NCI-H446 (cell line): Measurements from ENCODE around the gene NIT2.

ENCODE experiments used
- DNase-seq, 2 experiments: peaks; one replicate each; lab custom pipeline; 2025; lab: John Stamatoyannopoulos, UW

Gene NIT2

DNA sequence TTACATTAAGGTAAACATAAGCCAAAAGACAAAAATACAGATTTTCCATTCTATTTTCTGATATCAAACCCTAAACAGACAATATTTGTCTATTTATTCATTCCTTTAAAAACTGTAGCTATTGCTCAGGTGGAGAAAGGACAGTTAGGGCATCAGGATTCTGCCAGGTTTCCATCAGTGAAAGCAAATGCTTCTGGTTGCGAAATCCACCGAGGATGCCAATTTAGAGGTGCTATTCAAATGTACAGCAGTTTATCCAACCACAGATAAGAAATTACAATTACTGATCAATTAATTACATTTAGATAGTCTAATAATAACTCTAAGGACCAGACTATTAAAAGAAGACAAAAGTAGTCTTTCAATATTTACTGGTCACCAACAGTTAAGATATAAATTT, 62.4 kb downstream of the NIT2 start:
- no peak for DNase-seq

DNA sequence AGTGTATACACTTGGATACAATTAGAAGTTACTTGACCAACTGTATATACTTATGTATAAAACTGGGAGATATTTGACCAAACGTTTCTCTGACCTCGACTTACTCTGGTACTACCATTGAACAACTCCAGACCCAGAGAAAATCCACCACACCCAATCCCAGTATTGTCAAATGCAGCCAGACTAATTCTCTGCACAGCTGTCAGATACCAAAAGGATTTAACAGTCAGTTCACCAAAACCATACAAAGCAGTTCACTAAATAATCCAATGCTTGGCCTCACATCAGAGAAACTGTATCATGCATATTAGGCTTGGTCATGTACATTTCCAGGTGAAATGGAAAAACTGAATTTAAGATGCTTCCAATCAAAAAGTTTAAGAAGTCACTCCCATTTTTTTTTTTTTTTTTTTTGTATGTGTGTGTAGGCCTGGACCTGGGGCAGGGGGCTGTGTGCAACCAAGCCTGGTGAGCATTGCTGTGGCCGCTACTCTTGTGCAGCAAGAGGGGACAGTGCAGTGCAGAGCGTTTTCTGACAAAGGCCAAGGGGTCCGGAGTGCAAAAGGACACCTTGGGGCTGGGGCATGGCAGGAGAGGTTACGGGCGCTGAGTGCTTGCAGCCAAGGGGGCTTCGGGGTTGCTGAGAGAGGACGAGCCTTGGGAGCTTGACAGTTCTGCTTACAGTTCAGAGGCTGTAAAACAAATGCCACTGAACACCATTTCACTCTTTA, 64.9 kb downstream of the NIT2 start:
- DNase-seq = no peak

DNA sequence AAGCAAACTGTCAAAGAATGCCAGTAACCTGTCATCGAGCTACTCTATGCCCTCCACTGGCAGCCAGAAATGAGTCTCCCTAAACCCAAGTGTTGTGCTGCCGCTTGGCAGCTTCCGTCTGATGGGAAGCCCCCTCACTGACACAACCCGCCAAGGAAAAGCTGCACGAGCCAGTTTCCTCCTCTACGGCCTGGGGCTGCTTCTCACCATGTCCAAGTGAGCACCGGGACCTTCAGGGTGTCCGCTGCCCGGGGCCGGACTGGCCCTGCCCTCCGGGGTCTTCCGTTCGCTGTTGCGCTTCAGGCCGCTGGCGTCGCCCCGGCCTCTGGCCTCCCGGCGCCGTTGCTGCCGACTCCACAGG, 65.8 kb downstream of the NIT2 start:
- DNase-seq = no peak

DNA sequence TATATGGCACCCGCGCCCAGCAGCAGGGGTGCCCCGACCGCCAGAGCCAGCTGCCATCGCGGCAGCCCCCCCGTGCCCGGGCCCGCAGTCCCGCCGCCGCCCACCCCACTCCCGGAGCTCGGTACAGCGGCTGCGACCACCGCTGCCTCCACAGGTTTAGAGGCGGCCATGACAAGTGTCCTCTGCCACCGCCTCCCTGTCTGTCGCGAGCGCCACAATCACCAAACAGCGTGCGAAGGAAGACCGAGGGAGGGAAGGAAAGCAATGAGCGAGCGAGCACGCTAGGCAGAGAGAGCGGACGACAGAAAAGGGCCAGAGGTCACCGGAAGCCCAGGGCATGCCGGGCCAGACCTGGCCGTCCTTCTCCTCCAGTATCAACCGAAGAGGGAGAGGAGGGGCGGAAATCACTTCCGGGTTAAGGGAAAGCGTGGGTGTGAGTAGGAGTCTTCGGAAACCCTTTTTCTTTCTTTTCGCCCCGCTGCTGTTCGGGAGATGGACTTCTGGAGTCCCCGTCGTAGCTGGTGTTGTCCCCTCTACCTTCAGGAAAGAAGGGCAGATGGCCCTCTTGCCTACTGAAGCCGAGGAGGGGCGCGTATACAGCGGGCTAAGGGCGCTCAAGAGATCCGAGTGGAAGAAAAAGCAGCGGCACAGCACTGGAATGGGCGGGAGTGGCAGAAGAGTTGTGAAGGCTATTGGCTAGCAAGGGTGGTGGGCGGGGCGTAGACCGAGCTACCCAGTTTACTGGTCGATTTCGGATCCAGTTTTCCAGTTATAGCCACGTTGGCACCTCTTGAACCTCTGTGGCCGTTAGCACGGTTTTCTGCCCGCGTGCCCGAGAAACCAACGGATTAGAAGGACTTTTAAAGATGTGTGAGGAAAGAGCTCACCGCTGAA, 66.5 kb downstream of the NIT2 start, which contains the start of the genes LNP1 and TOMM70:
LNP1 (plus strand) TSS at position 760 of the 894 bp plus-strand sequence. CDS start 28,191 bp downstream, outside the sequence.
TOMM70 (minus strand) TSS at position 310 of the 894 bp plus-strand sequence; CDS start at position 170, 140 bp downstream.
- DNase-seq = peak; percentile 94 to 97

DNA sequence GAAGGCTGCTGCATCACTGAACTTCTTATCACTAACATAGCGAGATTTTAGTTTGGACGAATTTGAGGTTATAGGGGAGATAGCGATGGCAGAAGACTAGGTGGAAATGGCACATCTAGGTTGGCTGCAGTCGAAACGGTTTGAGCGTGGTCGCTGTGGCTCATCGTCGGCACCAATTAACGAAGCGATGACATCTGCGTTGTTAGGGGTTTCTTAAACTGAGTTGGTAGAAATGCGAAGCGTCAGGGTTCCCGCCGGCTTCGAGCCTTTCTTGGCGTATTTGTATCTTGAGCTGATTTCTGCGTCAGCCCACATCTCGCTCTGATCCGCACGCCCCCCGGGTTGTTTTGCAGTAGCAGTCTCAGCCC, 67.1 kb downstream of the NIT2 start:
- DNase-seq = peak; percentile 63 to 64

DNA sequence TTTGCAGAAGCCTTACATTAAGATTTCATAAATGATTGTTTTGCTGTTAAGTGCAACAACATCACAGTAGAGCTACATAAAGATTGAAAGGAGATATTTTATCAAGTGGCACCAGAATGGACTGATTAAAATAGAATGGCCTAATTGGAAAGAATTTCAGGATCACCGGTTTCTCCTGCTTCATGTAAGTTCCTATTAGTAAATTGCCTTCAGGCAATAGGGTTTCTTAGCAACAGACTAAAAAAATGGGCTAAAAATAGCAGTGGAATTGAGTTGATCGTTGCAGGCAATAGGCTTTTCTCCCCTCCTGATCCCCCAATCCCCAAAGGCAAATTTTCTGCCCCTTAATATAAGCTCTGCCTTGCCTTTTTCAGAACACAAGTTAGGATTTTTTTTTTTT, 67.7 kb downstream of the NIT2 start:
- peak; percentile 38 to 41 for DNase-seq

DNA sequence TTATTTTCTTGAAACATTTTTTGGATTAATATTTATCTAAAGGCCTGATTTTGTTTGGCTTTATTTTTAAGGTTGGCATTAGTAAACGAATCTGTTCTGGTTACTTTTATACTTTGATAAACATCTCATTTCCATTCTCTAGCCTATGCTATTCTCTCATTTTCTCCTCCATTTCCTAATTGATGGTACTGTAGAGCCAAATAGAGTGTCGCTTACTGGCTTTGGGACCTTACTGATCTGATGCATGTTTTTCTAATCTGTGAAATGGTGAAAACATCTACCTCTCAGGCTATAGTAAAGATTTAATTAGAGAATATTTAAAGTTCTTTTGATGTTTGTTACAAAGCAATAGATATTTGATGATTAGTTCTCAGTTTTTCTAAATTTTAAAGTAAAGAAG, 68.3 kb downstream of the NIT2 start:
- no peak for DNase-seq

DNA sequence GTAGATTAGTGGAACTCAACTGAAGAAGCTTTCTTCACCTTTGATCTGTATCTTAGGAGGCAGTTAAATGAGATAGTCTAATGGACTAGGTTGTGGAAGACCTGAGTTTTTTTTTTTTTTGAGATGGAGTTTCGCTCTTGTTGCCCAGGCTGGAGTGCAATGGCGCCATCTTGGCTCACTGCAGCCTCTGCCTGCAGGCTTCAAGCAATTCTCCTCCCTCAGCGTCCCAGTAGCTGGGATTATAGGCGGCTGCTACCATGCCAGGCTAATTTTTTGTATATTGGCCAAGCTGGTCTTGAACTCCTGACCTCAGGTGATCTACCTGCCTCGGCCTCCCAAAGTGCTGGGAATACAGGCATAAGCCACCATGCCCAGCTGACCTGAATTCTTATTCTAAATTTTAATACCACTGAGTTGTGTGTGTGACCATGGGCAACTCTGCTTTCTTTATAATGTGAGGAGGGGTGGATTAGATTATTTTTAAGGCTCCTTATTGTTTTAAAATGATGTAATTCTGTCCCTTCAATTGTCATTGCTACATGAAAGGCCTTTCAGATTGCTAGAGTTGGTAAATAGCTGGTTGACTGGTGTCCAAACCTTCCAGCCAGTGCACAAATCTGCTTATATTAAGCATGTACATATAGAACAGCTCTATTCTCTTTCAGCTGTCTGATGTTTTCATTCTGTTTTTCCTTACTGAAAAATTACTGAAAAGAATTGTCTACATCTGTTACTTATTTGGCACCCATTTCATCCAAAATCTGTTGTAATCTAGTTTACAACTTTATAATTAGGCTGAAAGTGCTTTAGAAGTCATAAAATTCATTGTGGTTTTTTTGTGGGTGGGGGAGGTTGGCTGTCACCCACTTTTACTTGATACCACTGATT, 69.0 kb downstream of the NIT2 start:
- peak in 1 of 2 experiments; percentile 15 for DNase-seq

DNA sequence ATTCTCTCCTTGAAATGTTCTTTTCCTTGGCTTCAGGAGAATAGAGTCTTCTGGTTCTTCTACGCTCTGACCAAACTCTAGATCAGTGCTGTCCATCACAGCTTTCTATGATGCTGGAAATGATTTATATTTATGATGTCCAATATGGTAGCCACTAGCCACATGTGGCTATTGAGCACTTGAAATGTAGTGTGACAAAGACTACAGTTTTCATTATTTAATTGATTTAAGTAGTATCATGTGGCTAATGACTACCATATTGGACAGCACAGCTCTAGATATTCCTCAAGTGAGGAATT, 69.6 kb downstream of the NIT2 start:
- no peak for DNase-seq

DNA sequence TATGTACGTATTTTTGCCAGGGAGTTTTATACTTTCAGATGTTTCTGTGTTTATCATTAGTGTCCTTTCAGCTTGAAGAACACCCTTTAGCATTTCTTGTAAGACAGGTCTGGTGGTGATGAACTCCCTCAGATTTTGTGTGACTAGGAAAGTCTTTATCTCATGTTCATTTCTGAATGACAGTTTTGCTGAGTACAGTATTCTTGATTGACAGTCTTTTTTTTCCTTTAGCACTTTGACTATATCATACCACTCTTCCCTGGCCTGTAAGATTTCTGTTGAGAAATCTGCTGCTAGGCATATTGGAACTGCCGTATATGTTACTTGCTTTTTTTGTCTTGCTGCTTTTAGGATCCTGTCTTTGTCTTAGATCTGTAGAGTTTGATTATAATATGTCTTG, 72.6 kb downstream of the NIT2 start:
- DNase-seq = no peak

DNA sequence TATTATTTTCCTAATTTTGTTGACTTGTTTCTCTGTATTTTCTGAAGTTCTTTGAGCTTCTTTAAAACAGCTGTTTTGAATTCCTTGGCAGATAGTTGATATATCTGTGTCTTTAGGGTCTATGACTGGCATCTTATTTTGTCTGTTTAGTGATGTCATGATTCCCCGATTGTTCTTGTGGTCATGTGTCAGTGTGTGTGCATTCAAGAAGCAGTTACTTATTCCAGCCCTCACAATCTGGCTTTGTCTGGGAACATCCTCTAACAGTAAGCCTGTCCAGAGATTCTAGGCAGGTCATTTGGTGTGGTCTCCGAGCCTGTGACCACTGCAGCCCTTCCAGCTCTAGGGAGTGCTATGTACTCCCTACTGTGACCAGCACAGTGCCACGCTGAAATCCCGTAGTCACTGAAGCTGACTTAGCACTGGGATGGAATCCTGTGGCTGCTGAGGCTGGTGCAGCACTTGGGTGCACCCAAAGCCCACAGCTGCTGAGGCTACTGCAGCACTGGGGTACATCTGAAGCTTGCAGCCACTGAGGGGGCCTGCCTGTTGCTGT, 73.5 kb downstream of the NIT2 start:
- no peak for DNase-seq
